ENCODE data around the gene SLC38A11.
"Not testable (repeated sequence)": the region's sequence is repeated elsewhere in the genome, so short reads cannot be mapped to it uniquely, and the experiment has no call there.

Gene SLC38A11, protein sequence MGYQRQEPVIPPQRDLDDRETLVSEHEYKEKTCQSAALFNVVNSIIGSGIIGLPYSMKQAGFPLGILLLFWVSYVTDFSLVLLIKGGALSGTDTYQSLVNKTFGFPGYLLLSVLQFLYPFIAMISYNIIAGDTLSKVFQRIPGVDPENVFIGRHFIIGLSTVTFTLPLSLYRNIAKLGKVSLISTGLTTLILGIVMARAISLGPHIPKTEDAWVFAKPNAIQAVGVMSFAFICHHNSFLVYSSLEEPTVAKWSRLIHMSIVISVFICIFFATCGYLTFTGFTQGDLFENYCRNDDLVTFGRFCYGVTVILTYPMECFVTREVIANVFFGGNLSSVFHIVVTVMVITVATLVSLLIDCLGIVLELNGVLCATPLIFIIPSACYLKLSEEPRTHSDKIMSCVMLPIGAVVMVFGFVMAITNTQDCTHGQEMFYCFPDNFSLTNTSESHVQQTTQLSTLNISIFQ

DNA sequence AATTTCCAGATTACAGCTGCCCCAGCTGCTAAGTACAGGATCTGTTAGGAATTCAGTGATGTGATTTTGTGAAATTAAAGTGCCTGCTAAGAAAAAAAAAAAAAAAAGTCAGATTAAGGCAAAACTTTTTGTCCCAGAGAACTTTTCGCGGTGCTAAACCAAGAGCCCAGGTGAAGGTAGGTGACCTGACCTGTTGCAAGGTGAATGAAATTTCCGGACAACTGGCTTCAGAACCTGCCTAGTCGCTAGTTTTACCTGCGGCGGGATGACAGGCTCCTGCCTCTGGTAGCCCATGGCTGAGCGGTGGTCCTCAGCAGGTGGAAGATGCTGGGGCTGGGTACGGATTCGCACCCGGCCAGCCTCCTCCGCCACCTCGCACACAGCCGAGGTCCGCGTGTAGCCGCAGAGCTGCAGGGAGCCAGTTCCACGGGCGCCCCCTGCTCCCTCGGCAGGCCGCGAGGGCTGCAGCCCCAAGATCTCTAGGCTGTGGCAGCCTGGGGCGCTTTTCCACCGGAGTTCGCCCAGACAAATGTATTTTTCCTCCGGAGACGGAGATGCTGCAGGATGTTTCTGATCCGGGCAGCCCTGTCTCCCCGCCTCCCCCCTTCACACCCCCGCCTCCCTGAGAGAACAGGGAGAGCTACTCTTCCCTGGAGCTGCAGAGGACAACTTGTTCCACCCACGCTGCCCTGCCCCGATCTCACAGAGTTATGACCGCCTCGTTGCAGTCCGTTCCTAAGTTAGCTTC lies at the start of gene SLC38A11:
Gene SLC38A11, minus strand, starts transcription at position 572 of the 748 bp plus-strand sequence. Its CDS starts 278 bp downstream, at position 294.
- DNase-seq (ENCODE audit: low spot score): peak; percentile 23

DNA sequence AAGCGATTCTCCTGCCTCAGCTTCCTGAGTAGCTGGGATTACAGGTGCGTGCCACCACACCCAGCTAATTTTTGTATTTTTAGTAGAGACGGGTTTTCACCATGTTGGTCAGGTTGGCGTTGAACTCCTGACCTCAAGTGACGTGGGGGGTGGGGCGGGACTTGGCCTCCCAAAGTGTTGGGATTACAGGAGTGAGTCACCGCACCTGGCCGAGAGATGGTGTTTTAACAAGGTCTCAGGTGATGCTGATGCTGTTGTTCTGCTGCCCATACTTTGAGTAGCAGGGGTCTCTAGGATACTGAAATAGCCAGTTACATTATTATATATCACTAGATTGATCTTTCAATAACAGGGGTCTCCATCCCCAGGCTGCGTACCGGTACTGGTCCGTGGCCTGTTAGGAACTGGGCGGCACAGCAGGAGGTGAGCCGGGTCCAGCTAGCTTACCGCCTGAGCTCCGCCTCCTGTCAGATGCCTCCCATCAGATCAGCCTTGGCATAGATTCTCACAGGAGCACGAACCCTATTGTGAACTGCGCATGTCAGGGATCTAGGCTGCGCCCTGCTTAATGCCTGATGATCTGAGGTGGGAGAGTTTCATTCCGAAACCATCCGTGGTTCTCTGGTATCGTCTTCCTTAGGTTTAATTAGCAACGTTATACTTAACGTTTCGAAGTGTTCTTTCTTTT lies 48.3 kb upstream of the SLC38A11 start:
- DNase-seq (ENCODE audit: low spot score): no peak

DNA sequence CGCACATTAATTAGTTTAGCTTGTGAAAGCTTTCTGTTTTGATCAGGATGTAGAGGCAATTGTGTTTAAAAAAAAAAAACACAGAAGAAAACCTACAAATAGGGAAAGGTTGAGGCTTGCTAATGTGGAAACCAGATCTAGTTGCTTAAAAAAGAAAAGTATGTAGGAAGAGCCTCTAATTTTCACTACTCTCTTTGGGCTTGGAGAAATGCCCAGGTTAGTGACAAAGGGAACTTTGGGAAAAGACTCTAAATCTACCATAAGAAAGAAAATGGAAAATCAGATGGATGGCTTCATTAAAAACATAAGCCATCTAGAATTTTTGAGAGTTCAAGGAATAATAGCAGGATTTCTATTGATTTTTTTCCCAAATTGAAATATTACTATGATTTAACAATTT lies 47.3 kb upstream of the SLC38A11 start:
- DNase-seq (ENCODE audit: low spot score): no peak

DNA sequence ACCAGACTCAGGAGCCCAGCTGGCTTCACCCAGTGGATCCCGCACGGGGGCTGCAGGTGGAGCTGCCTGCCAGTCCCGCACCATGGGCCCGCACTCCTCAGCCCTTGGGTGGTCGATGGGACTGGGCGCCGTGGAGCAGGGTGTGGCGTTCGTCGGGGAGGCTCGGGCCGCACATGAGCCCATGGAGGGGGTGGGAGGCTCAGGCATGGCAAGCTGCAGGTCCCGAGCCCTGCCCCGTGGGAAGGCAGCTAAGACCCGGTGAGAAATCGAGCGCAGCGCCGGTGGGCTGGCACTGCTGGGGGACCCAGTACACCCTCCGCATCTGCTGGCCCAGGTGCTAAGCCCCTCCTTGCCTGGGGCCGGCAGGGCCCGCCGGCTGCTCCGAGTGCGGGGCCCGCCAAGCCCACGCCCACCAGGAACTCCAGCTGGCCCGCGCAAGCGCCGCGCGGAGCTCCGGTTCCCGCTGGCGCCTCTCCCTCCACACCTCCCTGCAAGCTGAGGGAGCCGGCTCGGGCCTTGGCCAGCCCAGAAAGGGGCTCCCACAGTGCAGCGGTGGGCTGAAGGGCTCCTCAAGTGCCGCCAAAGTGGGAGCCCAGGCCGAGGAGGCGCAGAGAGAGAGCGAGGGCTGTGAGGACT lies 39.5 kb upstream of the SLC38A11 start:
- not testable (repeated sequence) for DNase-seq (ENCODE audit: low spot score)

DNA sequence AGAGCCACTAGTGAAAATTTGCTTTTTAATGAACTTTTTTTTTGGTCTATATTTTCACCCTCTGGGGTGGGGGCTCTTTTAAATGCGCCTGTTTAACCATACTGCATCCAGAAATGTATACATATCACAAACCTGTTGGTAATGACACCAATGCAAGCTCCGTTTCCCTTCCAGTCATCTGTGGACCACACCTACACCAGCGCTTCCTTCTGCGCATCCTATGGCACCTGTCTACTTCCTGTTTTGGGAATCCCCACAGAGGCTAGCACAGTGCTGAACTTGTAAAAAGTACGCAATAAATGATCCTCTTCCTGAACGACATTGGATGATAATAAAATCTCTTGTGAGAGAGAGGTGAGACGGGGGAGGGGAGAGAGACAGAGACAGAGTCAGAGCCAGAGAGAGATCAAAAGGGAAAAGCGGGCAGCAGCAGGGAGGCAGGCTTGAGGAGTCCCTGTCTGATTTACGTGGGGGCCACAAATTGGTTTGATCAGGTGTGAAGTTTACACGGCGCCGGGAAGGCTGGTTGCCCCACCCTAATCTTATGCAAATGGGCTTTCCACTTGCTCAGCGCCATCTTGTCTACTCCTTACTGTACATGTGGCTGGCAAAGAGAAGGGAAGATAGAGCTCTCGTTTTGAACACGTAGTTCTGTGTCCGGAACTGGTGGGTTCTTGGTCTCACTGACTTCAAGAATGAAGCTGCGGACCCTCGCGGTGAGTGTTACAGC lies 38.1 kb upstream of the SLC38A11 start:
- DNase-seq (ENCODE audit: low spot score): no peak

DNA sequence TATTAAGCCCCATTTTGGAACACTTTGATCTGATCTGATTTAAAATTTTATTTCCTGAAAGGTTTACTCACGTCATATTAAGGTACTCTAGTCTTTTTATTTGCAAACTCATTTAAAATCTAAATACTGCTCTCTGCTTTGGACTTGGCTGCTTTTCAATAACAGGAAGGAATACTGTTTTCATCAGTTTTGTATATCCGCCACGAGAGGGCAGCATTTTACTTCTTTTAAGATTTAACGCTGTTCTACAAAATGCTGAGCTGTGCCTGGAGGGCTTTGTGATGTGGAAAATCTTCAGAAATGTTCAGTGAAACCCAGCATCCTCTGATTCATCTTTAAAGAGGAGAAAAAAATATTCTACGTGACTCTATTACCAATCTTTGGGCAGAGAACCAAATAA lies 37.5 kb upstream of the SLC38A11 start:
- peak; percentile 30 for DNase-seq (ENCODE audit: low spot score)

DNA sequence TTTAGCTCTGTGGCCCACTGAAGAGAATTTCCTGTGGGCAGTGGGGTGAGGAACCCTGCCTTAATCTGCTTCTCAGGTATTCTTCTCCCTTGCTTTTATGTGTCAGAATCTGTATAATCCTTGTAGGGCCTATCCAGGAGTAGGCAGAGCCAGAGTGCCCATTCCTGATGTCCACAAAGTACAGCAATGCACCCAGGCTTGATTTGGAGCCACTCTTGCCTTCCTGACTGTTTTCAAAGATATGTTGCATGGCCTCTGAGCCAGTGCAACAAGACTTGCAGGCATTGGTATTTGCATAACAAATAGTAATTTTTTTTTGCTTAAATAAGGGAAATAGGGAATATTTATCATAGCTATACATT lies 36.7 kb upstream of the SLC38A11 start:
- not testable (repeated sequence) for DNase-seq (ENCODE audit: low spot score)

DNA sequence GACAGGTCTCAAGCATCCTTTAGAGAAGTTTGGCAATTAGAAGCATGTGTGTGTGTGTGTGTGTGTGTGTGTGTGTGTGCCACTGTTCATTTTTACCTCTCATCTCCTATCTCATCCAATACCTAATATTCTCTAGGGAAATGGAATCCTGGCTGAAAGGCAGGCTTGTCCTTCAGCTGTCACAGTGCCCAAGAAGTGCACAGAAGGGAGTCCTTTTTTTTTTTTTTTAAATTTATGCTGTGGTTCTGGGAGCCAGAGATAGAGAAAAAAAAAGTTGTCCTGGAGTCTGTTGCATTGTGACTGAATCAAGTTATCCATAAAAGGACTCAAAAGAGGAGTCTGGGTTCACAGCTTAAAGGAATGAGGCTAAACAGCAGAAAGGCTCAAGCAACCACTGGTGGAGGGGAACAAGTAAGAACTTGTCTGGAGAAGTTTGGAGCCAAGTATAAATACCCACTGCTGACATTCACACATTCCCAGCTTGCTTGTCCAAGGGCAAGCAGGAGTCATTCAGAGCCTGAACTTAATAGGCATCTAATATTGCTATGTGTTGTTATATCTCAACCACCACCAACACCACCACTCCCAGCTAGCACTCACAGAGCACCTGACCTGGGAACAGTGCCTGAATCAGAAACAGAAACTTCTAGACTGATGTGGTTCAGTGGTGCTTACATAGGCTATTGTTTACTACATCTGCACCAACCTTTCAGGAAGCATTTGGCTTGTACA lies 36.2 kb upstream of the SLC38A11 start:
- DNase-seq (ENCODE audit: low spot score): not testable (repeated sequence)

DNA sequence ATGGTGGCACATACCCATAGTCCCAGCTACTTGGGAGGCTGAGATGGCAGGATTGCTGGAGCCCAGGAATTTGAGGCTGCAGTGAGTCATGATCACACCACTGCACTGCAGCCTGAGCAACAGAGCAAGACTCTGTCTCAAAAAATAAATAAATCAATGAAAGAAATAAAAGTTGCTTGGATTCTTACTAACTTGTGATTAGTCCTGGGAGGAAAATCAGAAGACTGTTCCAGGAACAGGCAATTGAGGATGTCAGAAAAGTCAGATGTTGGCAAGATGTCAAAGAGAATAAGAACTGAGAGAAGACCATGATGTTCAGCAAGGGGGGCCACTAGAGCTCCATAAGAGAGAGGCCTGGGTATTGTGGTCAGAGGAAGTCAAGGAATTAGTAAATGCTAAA lies 35.6 kb upstream of the SLC38A11 start:
- DNase-seq (ENCODE audit: low spot score): not testable (repeated sequence)

DNA sequence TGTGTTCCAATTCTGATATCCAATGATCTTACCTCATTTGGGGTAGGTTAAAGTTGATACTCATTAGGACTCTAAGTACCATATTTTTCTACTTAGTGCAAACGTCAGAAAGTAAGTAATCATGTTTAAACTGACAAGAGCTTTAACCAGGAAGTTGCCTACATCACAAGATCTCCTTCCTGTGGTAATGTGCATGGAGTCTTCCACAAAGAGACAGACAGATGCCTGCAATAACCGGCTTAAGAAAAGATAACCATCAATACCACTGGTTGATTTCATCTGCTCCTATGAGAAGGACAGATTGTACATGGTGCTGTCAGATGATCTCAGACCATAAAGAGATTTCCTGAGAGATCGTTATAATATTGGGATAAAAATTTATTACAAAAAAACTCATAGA lies 33.5 kb upstream of the SLC38A11 start:
- DNase-seq (ENCODE audit: low spot score): not testable (repeated sequence)

DNA sequence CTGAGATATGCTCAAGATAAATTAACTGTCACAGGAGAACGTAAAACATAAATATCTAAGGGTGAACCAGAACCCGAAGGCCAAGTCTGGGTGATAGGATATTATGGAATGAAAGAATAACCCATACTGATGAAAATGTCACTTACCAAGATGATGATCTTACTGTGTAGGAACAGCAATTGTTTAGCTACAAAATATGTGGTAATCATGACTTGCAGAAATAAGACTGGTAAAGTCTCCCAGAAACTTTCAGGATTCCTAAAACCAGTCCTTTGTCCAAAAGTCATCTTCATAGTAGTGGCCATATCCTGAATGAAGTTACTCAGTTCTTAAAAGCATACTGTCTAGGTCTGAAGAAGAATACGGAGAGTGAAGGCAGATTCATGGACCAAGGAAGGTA lies 30.7 kb upstream of the SLC38A11 start:
- not testable (repeated sequence) for DNase-seq (ENCODE audit: low spot score)

DNA sequence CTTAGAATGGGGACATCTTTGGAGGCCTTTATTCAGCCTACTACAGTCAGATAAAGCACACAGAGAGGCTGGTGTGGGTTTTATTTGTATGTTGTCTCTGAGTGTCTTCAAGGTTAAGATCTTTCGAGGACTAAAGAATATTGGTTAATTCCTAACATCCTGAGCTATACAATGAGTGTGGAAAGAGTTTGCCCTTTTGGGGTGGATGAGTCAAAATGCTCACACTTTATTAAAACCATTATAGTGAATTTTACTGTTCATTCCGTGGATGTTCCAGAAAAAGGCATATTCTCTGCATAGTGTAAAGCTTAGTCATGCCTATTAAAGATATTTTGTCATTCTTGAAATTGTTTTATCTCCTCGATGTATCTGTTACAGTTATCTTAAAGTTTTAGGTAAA lies 29.1 kb upstream of the SLC38A11 start:
- no peak for DNase-seq (ENCODE audit: low spot score)

DNA sequence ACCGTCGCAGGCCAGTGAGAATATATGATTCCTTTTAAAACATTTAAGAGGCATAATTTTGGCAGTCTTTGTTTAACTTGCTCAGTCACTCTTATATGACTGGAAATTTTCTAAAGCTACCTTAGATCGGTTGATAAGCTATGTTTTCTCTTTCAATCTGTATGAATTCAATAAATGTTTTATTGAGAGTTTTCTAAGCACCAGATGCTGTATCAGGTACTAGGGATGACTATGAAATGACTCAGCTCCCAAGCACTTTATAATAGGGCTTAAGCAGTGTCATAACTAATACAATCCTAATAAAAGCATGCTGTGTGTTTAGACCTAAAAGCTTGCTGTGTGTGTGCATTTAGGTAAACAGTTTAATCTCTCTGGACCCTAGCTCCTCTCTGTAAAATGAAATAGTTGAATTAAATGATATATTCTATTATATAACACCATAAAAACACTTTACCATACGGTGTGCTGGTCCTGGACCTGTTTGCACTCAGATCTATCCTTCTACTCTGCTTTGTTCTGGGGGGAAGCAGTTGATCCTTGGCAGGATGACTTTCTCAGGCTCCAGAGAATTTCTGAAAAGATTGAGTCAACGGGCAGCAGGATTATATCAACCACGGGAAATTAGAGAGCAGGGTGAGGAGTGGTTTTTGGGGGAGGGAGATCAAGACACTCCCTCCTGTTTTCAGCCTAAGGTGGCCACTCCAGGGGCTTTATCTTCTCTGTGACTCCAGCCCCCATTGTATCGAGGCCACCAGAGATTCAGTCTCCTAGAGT lies 26.1 kb upstream of the SLC38A11 start:
- no peak for DNase-seq (ENCODE audit: low spot score)

DNA sequence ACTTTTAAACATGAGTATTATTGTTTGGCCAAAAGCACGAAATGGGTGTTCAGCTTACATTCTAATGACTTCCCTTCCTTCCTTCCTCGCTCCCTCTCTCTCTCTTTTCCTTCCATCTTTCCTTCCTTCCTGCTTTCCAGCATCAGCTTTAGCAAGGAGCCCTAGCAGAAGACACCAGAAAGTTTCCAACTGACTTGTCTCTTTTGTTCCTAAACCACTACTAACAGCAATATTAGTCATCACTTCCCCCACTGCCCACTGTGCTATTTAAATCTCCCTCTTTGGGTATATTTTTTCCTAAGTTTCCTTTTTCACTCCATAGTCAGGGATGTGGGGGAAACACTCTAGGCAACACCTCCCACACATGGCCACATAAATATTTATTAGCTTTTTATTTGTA lies 25.4 kb upstream of the SLC38A11 start:
- DNase-seq (ENCODE audit: low spot score): not testable (repeated sequence)

DNA sequence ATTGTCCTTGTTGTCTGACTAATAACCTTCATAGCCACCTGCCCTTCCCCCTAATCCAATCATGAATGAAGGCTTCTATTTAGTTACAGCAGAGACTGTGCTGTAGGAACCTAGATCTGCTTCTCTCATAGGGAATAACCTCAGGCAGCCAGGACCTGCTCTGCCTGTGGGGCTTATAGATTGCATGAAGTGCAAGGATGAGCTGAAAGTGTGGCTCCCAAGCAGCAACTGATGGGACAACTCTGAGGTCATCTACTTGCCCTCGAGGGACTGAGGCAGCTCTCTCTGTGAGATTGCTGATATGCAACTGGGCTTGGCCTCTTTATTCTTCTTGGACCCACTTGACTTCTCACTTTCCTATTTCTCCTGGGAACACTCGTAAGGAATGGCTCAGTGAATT lies 23.8 kb upstream of the SLC38A11 start:
- no peak for DNase-seq (ENCODE audit: low spot score)

DNA sequence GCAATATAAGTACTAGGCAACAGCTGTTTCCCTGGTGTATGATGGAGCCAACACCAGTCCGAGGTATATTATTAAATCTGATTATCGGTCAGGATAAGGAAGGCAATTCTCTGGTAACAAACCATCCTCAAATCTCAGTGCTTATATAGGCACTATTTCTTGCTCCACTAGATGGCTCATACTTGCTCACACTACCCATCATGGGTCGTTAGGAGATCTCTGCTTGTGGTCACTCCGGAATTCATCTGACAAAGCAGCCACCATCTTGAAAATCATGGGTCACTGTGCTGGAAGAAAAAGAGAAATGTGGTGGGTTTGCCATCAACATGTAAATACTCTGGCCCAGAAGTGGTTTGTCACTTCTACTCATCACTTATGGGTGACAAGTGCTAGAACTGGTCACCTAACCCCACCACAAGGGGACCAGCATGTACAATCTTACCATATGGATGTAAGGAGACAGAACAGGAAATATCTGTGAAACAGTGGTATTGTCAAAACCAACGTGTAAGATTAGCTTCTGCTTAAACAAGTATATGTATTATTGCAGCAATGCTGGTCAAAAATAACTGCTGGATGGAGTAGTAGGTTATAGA lies 21.6 kb upstream of the SLC38A11 start:
- not testable (repeated sequence) for DNase-seq (ENCODE audit: low spot score)

DNA sequence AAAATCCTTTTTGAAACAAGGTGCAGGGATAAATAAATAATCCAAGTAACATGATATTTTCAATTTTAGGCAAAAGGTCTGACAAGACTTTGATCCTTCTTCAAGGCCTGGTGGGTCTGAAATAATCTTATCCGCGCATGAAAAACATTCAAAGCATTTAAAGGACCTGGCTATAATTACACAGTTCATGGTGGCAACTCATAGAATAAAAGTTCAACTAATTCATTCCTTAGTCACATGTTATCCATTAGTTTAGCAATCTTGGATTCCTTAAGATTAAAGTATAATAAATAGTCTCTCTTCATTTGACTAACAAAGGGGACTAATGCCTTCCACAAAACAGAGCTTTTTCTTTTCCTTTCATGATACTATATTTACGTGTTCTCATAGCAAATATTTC lies 21.0 kb upstream of the SLC38A11 start:
- no peak for DNase-seq (ENCODE audit: low spot score)

DNA sequence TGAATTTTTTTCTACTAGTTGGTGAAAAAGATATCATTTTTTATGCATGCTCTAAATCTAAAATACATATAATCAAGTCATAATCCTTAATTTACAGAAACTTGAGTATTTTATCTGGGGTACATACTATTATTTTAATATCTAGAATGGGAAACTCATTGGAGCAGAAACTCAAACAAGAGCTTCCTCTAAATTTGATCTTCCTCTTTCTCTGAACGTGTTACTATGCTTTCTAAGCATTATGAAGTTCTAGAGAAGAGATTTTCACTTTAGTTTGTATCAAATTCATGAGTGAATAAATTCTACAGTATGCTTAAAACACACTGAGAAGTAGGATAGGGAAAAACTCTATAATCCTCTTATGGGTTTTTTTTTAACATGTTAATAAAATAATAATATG lies 20.6 kb upstream of the SLC38A11 start:
- DNase-seq (ENCODE audit: low spot score): no peak

DNA sequence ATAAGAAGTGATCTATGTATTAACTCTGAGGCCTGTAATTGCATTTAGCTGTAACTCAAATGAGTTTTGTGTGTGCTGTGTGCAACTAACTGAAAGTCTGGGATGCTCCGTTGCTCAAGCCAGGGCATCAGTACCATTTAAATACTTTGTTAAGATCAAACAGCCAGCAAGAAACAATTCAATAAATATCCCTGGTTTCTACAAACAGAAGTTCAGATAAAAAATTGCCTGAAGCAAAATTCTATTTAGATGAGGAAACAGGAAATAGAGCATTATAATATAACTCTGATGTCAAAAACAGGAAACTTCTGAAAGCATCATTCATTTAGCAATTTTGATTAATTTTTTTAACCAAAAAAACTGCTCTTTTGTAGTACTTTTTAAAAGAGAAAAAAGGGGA lies 18.9 kb upstream of the SLC38A11 start:
- no peak for DNase-seq (ENCODE audit: low spot score)

DNA sequence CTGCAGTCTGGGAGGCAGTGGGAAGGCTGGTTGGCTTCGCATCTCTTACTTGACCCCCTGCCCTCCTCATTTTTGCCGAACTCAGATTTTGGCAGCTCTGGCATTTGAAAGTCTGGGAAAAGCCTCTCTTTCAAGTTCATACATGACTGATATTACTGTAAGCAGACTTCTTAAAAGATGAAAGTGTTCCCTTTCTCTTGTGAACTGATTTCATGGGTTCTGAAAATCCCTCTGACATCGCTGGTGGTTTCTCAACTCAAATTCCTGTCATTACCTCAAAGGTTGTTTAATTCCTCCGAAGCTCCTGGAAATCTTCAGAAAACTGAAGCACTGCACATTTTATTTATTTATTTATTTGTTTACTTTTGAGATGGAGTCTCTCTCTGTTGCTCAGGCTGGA lies 16.9 kb upstream of the SLC38A11 start:
- no peak for DNase-seq (ENCODE audit: low spot score)
